OCI-LY3 (cell line): ENCODE data around the gene LRRC66.

ENCODE experiments used
- H2AFZ ChIP-seq: fragments of 200-600, 300-600 bp; shearing (Covaris generic); 2 replicates; pipeline ENCODE4 v1.6.0; 2014; ENCODE audit warnings: antibody characterized with exemption, low read depth, low read length
- H3K27ac ChIP-seq: fragments of 200-600, 300-600 bp; sonication (generic); 2 replicates; pipeline ENCODE4 v1.5.1; 2014; ENCODE audit warnings: mild to moderate bottlenecking, low read length, moderate library complexity, mixed read lengths
- H3K27me3 ChIP-seq: fragments of 200-600, 300-600 bp; sonication (generic); 2 replicates; pipeline ENCODE4 v1.6.1; 2014; ENCODE audit warnings: low read depth, low read length, mixed read lengths
- H3K36me3 ChIP-seq: fragments of 200-600, 300-600 bp; sonication (generic); replicated peaks from 2 replicates; pipeline ENCODE3; 2014; ENCODE audit warnings: low read depth, low read length, mixed read lengths
- H3K4me1 ChIP-seq: fragments of 300-600, 200-600 bp; sonication (generic); 2 replicates; pipeline ENCODE4 v1.6.1; 2014; ENCODE audit warnings: low read length, mixed read lengths
- H3K4me2 ChIP-seq: fragments of 200-600, 300-600 bp; sonication (generic); 2 replicates; pipeline ENCODE4 v1.6.1; 2014; ENCODE audit warnings: low read length, mixed read lengths
- H3K4me3 ChIP-seq: fragments of 300-600, 200-600 bp; sonication (generic); 2 replicates; pipeline ENCODE4 v1.5.1; 2014; ENCODE audit warnings: antibody characterized with exemption, mild to moderate bottlenecking, low read length, moderate library complexity
- H3K79me2 ChIP-seq: fragments of 300-600, 200-600 bp; shearing (Covaris generic); 2 replicates; pipeline ENCODE4 v1.6.1; 2014; ENCODE audit warnings: mild to moderate bottlenecking, low read length, mixed read lengths
- H3K9ac ChIP-seq: fragments of 300-600, 200-600 bp; shearing (Covaris generic); 2 replicates; pipeline ENCODE4 v1.6.0; 2014; ENCODE audit warnings: mild to moderate bottlenecking, low read length, moderate library complexity
- H3K9me3 ChIP-seq: fragments of 200-600, 300-600 bp; shearing (Covaris generic); 2 replicates; pipeline ENCODE4 v1.6.1; 2014; ENCODE audit warnings: low read length, mixed read lengths; ENCODE audit not compliant: insufficient read depth
- H4K20me1 ChIP-seq: fragments of 200-600, 300-600 bp; sonication (generic); 2 replicates; pipeline ENCODE4 v1.6.1; 2016; ENCODE audit warnings: low read length, mixed read lengths; ENCODE audit not compliant: insufficient read depth
- CTCF ChIP-seq: fragments of 200-600, 300-600 bp; sonication (generic); IDR thresholded peaks from 2 replicates; pipeline ENCODE4 v1.5.1; 2014; ENCODE audit warnings: antibody characterized with exemption, low read length, low read depth
- EZH2phosphoT487 ChIP-seq: fragments of 200-600 bp; shearing (Covaris generic); IDR thresholded peaks from 2 replicates; pipeline ENCODE4 v1.6.1; 2018; ENCODE audit warnings: antibody characterized with exemption, mixed run types, low read depth

Gene LRRC66

GRCh38 chr4:51999250-51999649 lies 20.9 kb downstream of the LRRC66 start:
- Histone ChIP-seq H3K4me2 (no peak overlapping the region), H3K27me3 (no peaks in the 10 kb centered on the region), H4K20me1 (no peaks in the 10 kb centered on the region), H3K79me2 (no peaks in the 10 kb centered on the region), H3K4me1 (no peaks in the 10 kb centered on the region), H3K36me3 (no peaks in the 10 kb centered on the region), H3K9ac (no peak overlapping the region), H2AFZ (no peak overlapping the region), H3K9me3 (no peaks in the 10 kb centered on the region), H3K4me3 (no peak overlapping the region), H3K27ac (no peak overlapping the region)
- TF ChIP-seq CTCF (no peak), EZH2phosphoT487 (no peak)

GRCh38 chr4:51998837-51999236 lies 21.3 kb downstream of the LRRC66 start:
- H3K27me3 ChIP-seq = no peaks in the 10 kb centered on the region
- H3K9me3 ChIP-seq = no peaks in the 10 kb centered on the region
- no peaks in the 10 kb centered on the region for H4K20me1 ChIP-seq
- no peak overlapping the region for H3K4me2 ChIP-seq
- no peak overlapping the region for H3K27ac ChIP-seq
- no peak overlapping the region for H2AFZ ChIP-seq
- TF ChIP-seq CTCF = no peak
- no peak for TF ChIP-seq EZH2phosphoT487
- no peak overlapping the region for H3K9ac ChIP-seq
- no peaks in the 10 kb centered on the region for H3K36me3 ChIP-seq
- H3K79me2 ChIP-seq = no peaks in the 10 kb centered on the region
- H3K4me3 ChIP-seq = no peak overlapping the region
- no peaks in the 10 kb centered on the region for H3K4me1 ChIP-seq

GRCh38 chr4:51997647-51998046 lies 22.5 kb downstream of the LRRC66 start:
- H3K27me3 ChIP-seq = no peaks in the 10 kb centered on the region
- H2AFZ ChIP-seq = no peak overlapping the region
- TF ChIP-seq CTCF (peak; percentile 20; the same call in 1 of the 2 replicates), EZH2phosphoT487 (no peak)
- no peak overlapping the region for H3K4me2 ChIP-seq
- H3K4me1 ChIP-seq = no peaks in the 10 kb centered on the region
- no peaks in the 10 kb centered on the region for H3K9me3 ChIP-seq
- no peak overlapping the region for H3K4me3 ChIP-seq
- H4K20me1 ChIP-seq = no peaks in the 10 kb centered on the region
- H3K27ac ChIP-seq = no peak overlapping the region
- H3K9ac ChIP-seq = no peak overlapping the region
- H3K36me3 ChIP-seq = no peaks in the 10 kb centered on the region
- H3K79me2 ChIP-seq = no peaks in the 10 kb centered on the region

- TF ChIP-seq CTCF (no peak), EZH2phosphoT487 (no peak)
- Histone ChIP-seq H3K4me1 (no peaks in the 10 kb centered on the region), H3K9ac (no peak overlapping the region), H4K20me1 (no peaks in the 10 kb centered on the region), H2AFZ (no peak overlapping the region), H3K4me3 (no peak overlapping the region), H3K9me3 (no peaks in the 10 kb centered on the region), H3K27ac (no peak overlapping the region), H3K36me3 (no peaks in the 10 kb centered on the region), H3K4me2 (no peak overlapping the region), H3K27me3 (no peaks in the 10 kb centered on the region), H3K79me2 (no peaks in the 10 kb centered on the region)
These were observed 24.4 kb downstream of the LRRC66 start for GRCh38 chr4:51995647-51996220.
